Measurements from ENCODE around the gene RAD51B. TPM values are rescaled to one million over a fixed set of nuclear protein-coding genes. Genes with fewer than 3 reads are reported as not detected.

Gene RAD51B
- total RNA-seq, 1 donor from 2014 or later = 16.7 TPM

- peak overlapping the region; percentile 72 for H3K4me3 Mint-ChIP-seq
- TF ChIP-seq CTCF (conservative IDR thresholded peaks at IDR 0.05) = no peak
- H3K27ac Mint-ChIP-seq (ENCODE audit: unreplicated experiment) = peak overlapping the region; percentile 97
- no peaks in the 10 kb centered on the region for H3K27me3 Mint-ChIP-seq (ENCODE audit: low read depth)
- no peaks in the 10 kb centered on the region for H3K9me3 Mint-ChIP-seq
- H3K36me3 Mint-ChIP-seq (ENCODE audit: low read depth) = no peaks in the 10 kb centered on the region
- peak; percentile 38 for DNase-seq (ENCODE audit: low read depth, low spot score)
- peaks cover 71% of the 10 kb centered on the region for H3K4me1 Mint-ChIP-seq
Observed at GRCh38 chr14:68633131-68633991, 813.8 kb downstream of the RAD51B start.

GRCh38 chr14:68634332-68634731, 814.8 kb downstream of the RAD51B start:
- DNase-seq (ENCODE audit: low read depth, low spot score) = no peak
- Mint-ChIP-seq H3K4me3 (no peak overlapping the region), H3K36me3 (ENCODE audit: low read depth) (no peaks in the 10 kb centered on the region), H3K27me3 (ENCODE audit: low read depth) (no peaks in the 10 kb centered on the region), H3K4me1 (peaks cover 61% of the 10 kb centered on the region), H3K27ac (ENCODE audit: unreplicated experiment) (no peak overlapping the region), H3K9me3 (no peaks in the 10 kb centered on the region)
- no peak for TF ChIP-seq CTCF (conservative IDR thresholded peaks at IDR 0.05)

GRCh38 chr14:68634874-68635595, 815.5 kb downstream of the RAD51B start:
- Mint-ChIP-seq H3K4me3 (no peak overlapping the region), H3K27ac (ENCODE audit: unreplicated experiment) (no peak overlapping the region), H3K27me3 (ENCODE audit: low read depth) (no peaks in the 10 kb centered on the region), H3K4me1 (peaks cover 54% of the 10 kb centered on the region), H3K36me3 (ENCODE audit: low read depth) (no peaks in the 10 kb centered on the region), H3K9me3 (no peaks in the 10 kb centered on the region)
- no peak for TF ChIP-seq CTCF (conservative IDR thresholded peaks at IDR 0.05)
- no peak for DNase-seq (ENCODE audit: low read depth, low spot score)

GRCh38 chr14:68636597-68636996, 817.0 kb downstream of the RAD51B start:
- peaks cover 8% of the 10 kb centered on the region for H3K9me3 Mint-ChIP-seq
- no peak overlapping the region for H3K27ac Mint-ChIP-seq (ENCODE audit: unreplicated experiment)
- H3K4me3 Mint-ChIP-seq = no peak overlapping the region
- peaks cover 39% of the 10 kb centered on the region for H3K4me1 Mint-ChIP-seq
- TF ChIP-seq CTCF (conservative IDR thresholded peaks at IDR 0.05) = no peak
- no peaks in the 10 kb centered on the region for H3K27me3 Mint-ChIP-seq (ENCODE audit: low read depth)
- DNase-seq (ENCODE audit: low read depth, low spot score) = no peak
- peaks cover 5% of the 10 kb centered on the region for H3K36me3 Mint-ChIP-seq (ENCODE audit: low read depth)

- peaks cover 8% of the 10 kb centered on the region for H3K9me3 Mint-ChIP-seq
- DNase-seq (ENCODE audit: low read depth, low spot score) = no peak
- peaks cover 5% of the 10 kb centered on the region for H3K36me3 Mint-ChIP-seq (ENCODE audit: low read depth)
- no peak for TF ChIP-seq CTCF (conservative IDR thresholded peaks at IDR 0.05)
- H3K4me3 Mint-ChIP-seq = no peak overlapping the region
- no peak overlapping the region for H3K27ac Mint-ChIP-seq (ENCODE audit: unreplicated experiment)
- H3K4me1 Mint-ChIP-seq = peaks cover 31% of the 10 kb centered on the region
- no peaks in the 10 kb centered on the region for H3K27me3 Mint-ChIP-seq (ENCODE audit: low read depth)
Observed at GRCh38 chr14:68637106-68638021, 817.8 kb downstream of the RAD51B start.
